Psoas muscle (tissue), 8 donors: Measurements from ENCODE around the gene CDR2L. TPM values are rescaled to one million over a fixed set of nuclear protein-coding genes. Genes with fewer than 3 reads are reported as not detected.

Experiments used
- ATAC-seq, 4 donors: fragments of 200-7000 bp; cut with Tn5 transposase; one replicate each; pipeline ENCODE4 v1.9.1; 2020; ENCODE audit warnings: moderate library complexity in 3 of 4, mild to moderate bottlenecking in 2 of 4
- DNase-seq, 2 donors: peaks; one replicate each; pipeline ENCODE4 v3.0.0-alpha.2; 2020
- H3K27ac ChIP-seq: fragments of 200-600 bp; one replicate; pipeline ENCODE4 v1.8.0; 2022
- H3K27me3 ChIP-seq, 3 donors: fragments of 200-600 bp in 1 of 3; one replicate each; pipeline versions ENCODE4 v1.6.1 to v1.8.0; 2013 to 2022; ENCODE audit warnings: low read length in 2 of 3, mild to moderate bottlenecking in 2 of 3, moderate library complexity in 1 of 3; ENCODE audit not compliant: insufficient read depth in 3 of 3
- H3K36me3 ChIP-seq, 2 donors: fragments of 200-600 bp in 1 of 2; one replicate each; pipeline versions ENCODE4 v1.6.1 to v1.8.0; 2013 to 2022; ENCODE audit warnings: low read depth in 1 of 2, mild to moderate bottlenecking in 1 of 2, moderate library complexity in 1 of 2; ENCODE audit not compliant: insufficient read depth in 1 of 2
- H3K4me1 ChIP-seq: fragments of 200-600 bp; one replicate; pipeline ENCODE4 v1.8.0; 2022
- H3K4me3 ChIP-seq: fragments of 200-600 bp; one replicate; pipeline ENCODE4 v1.8.0; 2022; ENCODE audit warnings: mild to moderate bottlenecking
- H3K9me3 ChIP-seq: fragments of 200-600 bp; one replicate; pipeline ENCODE4 v1.8.0; 2022
- CTCF ChIP-seq: fragments of 200-600 bp; IDR thresholded peaks from one replicate; pipeline ENCODE4 v1.8.0; 2022; ENCODE audit warnings: antibody characterized with exemption
- WGBS, 3 donors: extraction: QIAGEN DNeasy Blood & Tissue Kit; methylation state at CpG; one replicate each; pipeline versions ENCODE4 v1.1.6 to v1.1.7; 2013; 5-methylcytosine and 5-hydroxymethylcytosine counted together
- intact Hi-C, 2 donors: fragments of 100-400 bp; cut with DNase I; formaldehyde crosslinking; loops; one replicate each; pipeline versions ENCODE4 v1.11.0 to v1.14.2; 2022
- polyA plus RNA-seq, 3 donors: library from polyadenylated mRNA; stranded (reverse); fragments of 200-250 nt; gene quantifications; one replicate each; pipeline ENCODE4 v1.2.3, GENCODE V29; 2013
- total RNA-seq, 4 donors: library from RNA; stranded (reverse); fragmentation: NEBNext Ultra II Directional in 2 of 4; extraction: Animal tissue kit (Norgen Biotek cat#: 25700) in 2 of 4; gene quantifications; one replicate each; pipeline versions ENCODE4 v1.2.1 to v1.2.4, GENCODE V29; 2021 to 2023
- donor health status: healthy with polysubstance abuse.
- donor health status: DM: no; HTN: no; CAD: no; lungs with moderate emphysema.
- donor health status: Bipolar disorder and iron deficiency.
- donor health status: healthy.
- donor health status: DM: yes; HTN: yes; CAD: no.
- donor health status: DM: no; HTN: no; CAD: no.
- donor health status: DM: no; HTN: no; CAD: no.
- donor health status: DM: yes; HTN: yes; CAD: no.

The CDR2L gene
- total and polyA plus RNA-seq, 7 donors: 1.3 to 3.4 (median 1.7) TPM

GRCh38 chr17:75012096-75012345, 24.6 kb downstream of the CDR2L start:
- peak overlapping the region; percentile 85 for H3K27ac ChIP-seq
- intact Hi-C loops: loop anchor here in 1 of 2 donors (5.0 kb wide), 1 partner anchor 50 kb away; no protein-coding TSS in a partner anchor
- H3K9me3 ChIP-seq: no peaks in the 10 kb centered on the region

GRCh38 chr17:75012346-75013091, 25.1 kb downstream of the CDR2L start, which contains the start of gene MRPL58:
Gene MRPL58, plus strand, starts transcription at chr17:75012670. Its CDS starts 17 bp downstream, at chr17:75012687.
- peaks cover 0 to 12% of the 10 kb centered on the region in 2 donors for H3K36me3 ChIP-seq
- H3K27ac ChIP-seq: peak within 1 kb of the TSS; percentile 85
- peak; percentile 64 for TF ChIP-seq CTCF
- H3K4me3 ChIP-seq: peak within 1 kb of the TSS; percentile 84
- peak; percentile 94 to 97 (median 96) for ATAC-seq
- no peaks in the 10 kb centered on the region for H3K9me3 ChIP-seq
- H3K4me1 ChIP-seq: peaks cover 15% of the 10 kb centered on the region
- intact Hi-C loops: loop anchor here in 1 of 2 donors (5.0 kb wide), 1 partner anchor 50 kb away; no protein-coding TSS in a partner anchor
- H3K27me3 ChIP-seq: no peaks in the 10 kb centered on the region
- DNase-seq: peak; percentile 86 to 92
- 1% methylated on average over 52 to 63 of the region's 63 CpGs for WGBS, 3 donors

More at GRCh38 chr17:75012096-75012345, 24.6 kb downstream of the CDR2L start:
- Histone ChIP-seq H3K27me3 (no peaks in the 10 kb centered on the region), H3K4me1 (peaks cover 15% of the 10 kb centered on the region), H3K4me3 (peak overlapping the region; percentile 84), H3K36me3 (peaks cover 0 to 7% of the 10 kb centered on the region in 2 donors)
- WGBS, 3 donors: 10 to 12% (median 10%) methylated on average over 5 of the region's 5 CpGs
- TF ChIP-seq CTCF: no peak
- ATAC-seq: no peak
- DNase-seq: no peak

- no peak for DNase-seq
- intact Hi-C loops: loop anchor here in 1 of 2 donors (5.0 kb wide), 1 partner anchor 51 kb away; no protein-coding TSS in a partner anchor
Observed at GRCh38 chr17:75013092-75013559, 25.7 kb downstream of the CDR2L start.

GRCh38 chr17:75019146-75019545, 31.7 kb downstream of the CDR2L start:
- Histone ChIP-seq H3K36me3 (peaks cover 5 to 71% of the 10 kb centered on the region in 2 donors), H3K4me3 (no peak overlapping the region), H3K27me3 (no peaks in the 10 kb centered on the region), H3K27ac (no peak overlapping the region), H3K9me3 (no peaks in the 10 kb centered on the region), H3K4me1 (no peaks in the 10 kb centered on the region)
- DNase-seq: peak in 1 of 2 donors; percentile 10
- WGBS, 3 donors: 78 to 84% (median 81%) methylated on average over 5 of the region's 5 CpGs
- intact Hi-C loops: no loop called here
- no peak for ATAC-seq
- TF ChIP-seq CTCF: no peak

More at GRCh38 chr17:75013092-75013559, 25.7 kb downstream of the CDR2L start:
- Histone ChIP-seq H3K36me3 (peaks cover 0 to 18% of the 10 kb centered on the region in 2 donors), H3K27me3 (no peaks in the 10 kb centered on the region), H3K9me3 (no peaks in the 10 kb centered on the region), H3K27ac (peak overlapping the region; percentile 85), H3K4me3 (peak overlapping the region; percentile 84), H3K4me1 (peaks cover 15% of the 10 kb centered on the region)
- 0 to 1% (median 0%) methylated on average over 10 of the region's 10 CpGs for WGBS, 3 donors
- no peak for ATAC-seq
- TF ChIP-seq CTCF: no peak
